Mucosa of rectum (tissue), 2 donors: ENCODE data around the gene E2F1.
A peak's percentile ranks its signal among the peaks of the same experiment; 100 is the strongest.

Experiments used
- H3K27ac ChIP-seq, 2 donors: one replicate each; pipeline ENCODE4 v1.7.0; 2013; ENCODE audit warnings: inconsistent platforms in 2 of 2, low read depth in 2 of 2, low read length in 2 of 2
- H3K27me3 ChIP-seq, 2 donors: one replicate each; pipeline ENCODE4 v1.7.0; 2013; ENCODE audit warnings: low read length in 2 of 2; ENCODE audit not compliant: control insufficient read depth in 2 of 2, insufficient read depth in 2 of 2
- H3K36me3 ChIP-seq, 2 donors: one replicate each; pipeline ENCODE4 v1.7.0; 2013; ENCODE audit warnings: low read length in 2 of 2; ENCODE audit not compliant: control insufficient read depth in 2 of 2, insufficient read depth in 2 of 2
- H3K4me1 ChIP-seq, 2 donors: one replicate each; pipeline ENCODE4 v1.7.0; 2013; ENCODE audit warnings: low read length in 2 of 2, mild to moderate bottlenecking in 1 of 2; ENCODE audit not compliant: control insufficient read depth in 2 of 2, insufficient read depth in 2 of 2
- H3K4me3 ChIP-seq, 2 donors: one replicate each; pipeline ENCODE4 v1.7.0; 2013; ENCODE audit warnings: low read length in 2 of 2
- H3K9ac ChIP-seq, 2 donors: one replicate each; pipeline ENCODE4 v1.7.0; 2013; ENCODE audit warnings: low read length in 2 of 2, low read depth in 1 of 2, mild to moderate bottlenecking in 1 of 2
- H3K9me3 ChIP-seq, 2 donors: one replicate each; pipeline ENCODE4 v1.7.0; 2013; ENCODE audit warnings: low read length in 2 of 2; ENCODE audit not compliant: control insufficient read depth in 2 of 2
- donor health status: healthy.
- donor health status: Normal muscosa, but diverticular disease.

The E2F1 gene

DNA sequence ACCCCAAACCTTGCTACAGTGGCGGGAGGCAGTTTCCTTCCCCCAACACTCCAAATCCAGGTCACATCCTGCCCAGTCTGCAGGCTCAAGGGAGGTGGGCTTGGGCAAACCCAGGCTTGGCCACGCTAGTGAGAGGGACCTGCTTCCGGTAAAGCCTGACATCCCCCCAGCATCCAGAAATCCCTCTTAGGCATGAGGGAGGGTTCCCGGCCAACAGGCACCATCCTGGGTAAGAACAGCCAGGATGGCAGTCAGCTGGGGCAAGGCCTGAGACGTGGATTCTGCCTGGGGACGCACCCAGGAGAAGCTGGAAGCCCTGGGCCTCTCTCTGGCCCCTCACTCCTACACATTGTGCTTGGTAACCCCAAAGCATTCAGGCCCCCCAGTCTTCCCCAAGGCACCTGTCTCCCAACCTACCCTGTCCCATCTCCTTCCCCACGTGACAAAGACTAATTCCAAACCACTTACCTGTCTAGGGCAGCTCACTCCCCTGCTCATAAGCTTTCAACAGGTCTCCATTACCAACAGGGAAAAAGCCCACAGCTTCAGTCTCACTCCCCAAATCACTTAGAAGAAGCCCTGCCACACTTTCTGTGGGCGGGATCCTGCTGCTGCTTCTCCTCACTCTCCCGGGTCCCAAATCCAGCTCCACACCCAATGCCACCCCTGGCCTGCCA lies 22.0 kb downstream of the E2F1 start:
- H3K9me3 ChIP-seq: no peaks in the 10 kb centered on the region
- peak overlapping the region; percentile 72 to 93 for H3K27ac ChIP-seq
- H3K4me3 ChIP-seq: peak overlapping the region; percentile 55 to 84
- no peaks in the 10 kb centered on the region for H3K27me3 ChIP-seq
- peaks cover 37 to 39% of the 10 kb centered on the region in 2 donors for H3K4me1 ChIP-seq
- peaks cover 5 to 9% of the 10 kb centered on the region in 2 donors for H3K36me3 ChIP-seq
- peak overlapping the region; percentile 73 to 93 for H3K9ac ChIP-seq

GRCh38 chr20:33663161-33664084 lies 22.8 kb downstream of the E2F1 start:
- Histone ChIP-seq H3K27ac (peak overlapping the region; percentile 72 to 93), H3K27me3 (no peaks in the 10 kb centered on the region), H3K9me3 (no peaks in the 10 kb centered on the region), H3K9ac (peak overlapping the region; percentile 73 to 93), H3K4me1 (peaks cover 37 to 39% of the 10 kb centered on the region in 2 donors), H3K4me3 (peak overlapping the region; percentile 55 to 84), H3K36me3 (peaks cover 2 to 7% of the 10 kb centered on the region in 2 donors)

GRCh38 chr20:33662172-33662571 lies 24.0 kb downstream of the E2F1 start, which contains the start of gene C20orf144:
TSS of gene C20orf144 (plus strand) at chr20:33662327. CDS start at chr20:33662346, 19 bp downstream.
- Histone ChIP-seq H3K27ac (peak within 1 kb of the TSS; percentile 72 to 93), H3K36me3 (peaks cover 7 to 12% of the 10 kb centered on the region in 2 donors), H3K9me3 (no peaks in the 10 kb centered on the region), H3K9ac (peak within 1 kb of the TSS; percentile 68 to 73), H3K27me3 (no peaks in the 10 kb centered on the region), H3K4me3 (peak within 1 kb of the TSS; percentile 55 to 84), H3K4me1 (peaks cover 25 to 27% of the 10 kb centered on the region in 2 donors)

DNA sequence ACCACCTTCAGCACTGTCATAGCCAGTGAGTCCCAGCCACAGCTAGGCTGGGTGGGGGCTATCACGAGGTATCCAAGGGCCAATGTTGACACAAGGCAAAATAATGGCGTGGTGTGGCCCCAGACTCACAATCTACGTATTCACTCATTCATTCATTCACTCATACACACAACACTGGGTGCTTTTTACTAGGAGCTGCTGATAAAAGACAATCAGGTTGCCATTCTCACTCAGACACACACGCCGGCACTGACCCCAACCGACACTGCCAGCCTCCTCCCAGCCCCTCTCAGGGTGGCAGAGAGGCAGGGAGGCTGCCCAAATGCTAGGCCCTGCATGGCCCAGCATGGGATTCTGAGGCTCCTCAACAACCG lies 25.5 kb downstream of the E2F1 start:
- Histone ChIP-seq H3K36me3 (peaks cover 7 to 12% of the 10 kb centered on the region in 2 donors), H3K9ac (no peak overlapping the region), H3K9me3 (no peaks in the 10 kb centered on the region), H3K4me3 (no peak overlapping the region), H3K4me1 (peaks cover 15 to 18% of the 10 kb centered on the region in 2 donors), H3K27me3 (no peaks in the 10 kb centered on the region), H3K27ac (no peak overlapping the region)

DNA sequence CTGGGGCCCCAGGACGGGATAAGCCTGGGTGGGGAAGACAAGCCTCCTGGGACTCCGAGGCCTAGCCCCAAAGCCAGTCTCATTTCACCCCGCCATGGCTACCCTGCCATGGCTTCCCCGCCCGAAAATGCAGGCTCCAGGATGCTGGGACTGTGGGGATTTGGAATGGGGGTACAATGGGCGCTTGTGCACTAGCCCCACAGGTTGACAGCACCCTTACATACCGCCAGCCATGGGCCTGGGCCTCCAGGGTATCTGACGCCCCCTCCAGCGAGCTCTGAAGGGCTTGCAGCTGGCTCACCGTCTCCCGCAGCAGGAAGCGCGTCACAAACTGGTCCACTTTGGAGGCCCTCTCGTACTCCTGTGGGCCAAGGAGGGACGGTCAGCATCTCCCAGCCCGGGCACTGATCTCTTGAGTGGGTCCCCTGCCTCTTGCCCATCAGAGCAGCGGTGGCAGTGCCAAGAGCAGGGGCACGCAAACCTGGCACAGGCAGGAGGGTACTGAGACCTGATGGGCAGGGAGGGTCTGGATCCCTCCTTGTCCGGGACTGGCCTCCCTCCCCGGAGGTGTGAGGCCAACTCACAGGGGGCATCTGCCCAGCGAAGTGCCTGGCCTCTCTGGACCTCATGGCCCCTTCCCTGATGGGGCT lies 26.0 kb downstream of the E2F1 start:
- Histone ChIP-seq H3K9ac (no peak overlapping the region), H3K4me1 (peaks cover 15 to 18% of the 10 kb centered on the region in 2 donors), H3K27me3 (no peaks in the 10 kb centered on the region), H3K4me3 (no peak overlapping the region), H3K36me3 (peaks cover 7 to 12% of the 10 kb centered on the region in 2 donors), H3K27ac (no peak overlapping the region), H3K9me3 (no peaks in the 10 kb centered on the region)

DNA sequence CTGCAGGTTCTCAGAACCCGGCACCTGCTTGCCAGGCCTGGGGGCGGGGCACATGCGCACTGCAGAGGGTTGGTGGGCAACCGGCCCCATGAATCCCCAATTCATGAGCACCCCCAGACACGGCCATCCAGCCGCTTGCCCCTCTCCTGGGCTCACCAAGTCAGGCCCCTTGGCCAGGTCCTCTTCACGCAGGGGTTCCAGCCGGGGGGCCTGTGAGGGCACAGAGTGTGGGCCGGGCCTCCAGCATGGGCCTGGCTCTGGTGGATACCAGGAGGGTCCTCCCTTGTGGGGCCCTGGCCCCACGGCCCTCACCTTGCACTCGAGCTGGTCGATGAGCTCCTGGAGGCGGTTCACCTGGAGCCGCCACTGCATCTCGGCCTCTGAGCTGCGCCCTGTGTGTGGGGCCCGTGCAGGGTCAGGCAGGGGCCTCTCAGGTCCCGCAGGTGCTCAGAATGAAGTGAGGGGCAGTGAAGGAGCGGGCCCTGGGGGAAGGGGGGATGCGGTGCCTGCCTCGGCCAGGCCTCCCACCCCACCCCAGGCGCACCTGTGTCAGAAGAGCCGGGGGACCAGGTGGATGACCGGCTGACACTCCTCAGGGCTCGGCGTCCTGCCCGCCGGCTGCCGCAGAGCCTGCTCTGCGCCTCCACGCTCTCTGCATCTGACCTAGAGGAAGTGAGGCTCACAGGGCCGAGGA lies 26.7 kb downstream of the E2F1 start:
- Histone ChIP-seq H3K36me3 (peaks cover 7 to 12% of the 10 kb centered on the region in 2 donors), H3K27ac (no peak overlapping the region), H3K9ac (no peak overlapping the region)

GRCh38 chr20:33658929-33659328 lies 27.3 kb downstream of the E2F1 start:
- no peak overlapping the region for H3K9ac ChIP-seq
- H3K4me3 ChIP-seq: no peak overlapping the region
- no peaks in the 10 kb centered on the region for H3K9me3 ChIP-seq
- H3K27ac ChIP-seq: no peak overlapping the region
- H3K36me3 ChIP-seq: peaks cover 7 to 12% of the 10 kb centered on the region in 2 donors
- no peaks in the 10 kb centered on the region for H3K27me3 ChIP-seq
- peaks cover 20 to 22% of the 10 kb centered on the region in 2 donors for H3K4me1 ChIP-seq

More for the DNA sequence above, 26.7 kb downstream of the E2F1 start:
- peaks cover 21 to 23% of the 10 kb centered on the region in 2 donors for H3K4me1 ChIP-seq
- no peaks in the 10 kb centered on the region for H3K27me3 ChIP-seq
- no peaks in the 10 kb centered on the region for H3K9me3 ChIP-seq
- no peak overlapping the region for H3K4me3 ChIP-seq

GRCh38 chr20:33658510-33658909 lies 27.7 kb downstream of the E2F1 start:
- H3K4me3 ChIP-seq: no peak overlapping the region
- H3K36me3 ChIP-seq: peaks cover 7 to 12% of the 10 kb centered on the region in 2 donors
- no peaks in the 10 kb centered on the region for H3K27me3 ChIP-seq
- H3K9me3 ChIP-seq: no peaks in the 10 kb centered on the region
- H3K4me1 ChIP-seq: peaks cover 21 to 25% of the 10 kb centered on the region in 2 donors
- H3K27ac ChIP-seq: no peak overlapping the region
- no peak overlapping the region for H3K9ac ChIP-seq

- H3K27ac ChIP-seq: no peak overlapping the region
- no peaks in the 10 kb centered on the region for H3K27me3 ChIP-seq
- no peaks in the 10 kb centered on the region for H3K9me3 ChIP-seq
- H3K36me3 ChIP-seq: peaks cover 7 to 12% of the 10 kb centered on the region in 2 donors
- H3K4me1 ChIP-seq: peaks cover 20 to 26% of the 10 kb centered on the region in 2 donors
- no peak overlapping the region for H3K4me3 ChIP-seq
- no peak overlapping the region for H3K9ac ChIP-seq
Measured at GRCh38 chr20:33657704-33658095, 28.5 kb downstream of the E2F1 start.
